ENCODE results near the gene PLA2G6. TPM values are rescaled to one million over a fixed set of nuclear protein-coding genes. Genes with fewer than 3 reads are reported as not detected.
A peak's percentile ranks its signal among the peaks of the same experiment; 100 is the strongest.

Gene PLA2G6
- total and polyA plus RNA-seq, 2 of the 13 experiments (the other 11 are each of a cell fraction or from before 2014, with no cell fraction given), result 4.8 to 11.5 TPM

- TF ChIP-seq NONO (IDR thresholded peaks at IDR 0.05) (no peak), NONO (CRISPR knock-in tag; conservative IDR thresholded peaks at IDR 0.05) (peak; percentile 52; the same call in 1 of the 2 replicates), ZNF501 (CRISPR knock-in tag; IDR thresholded peaks at IDR 0.05) (peak; percentile 56; the same call in 1 of the 2 replicates), RELA (CRISPR knock-in tag; IDR thresholded peaks at IDR 0.05) (no peak), ZNF672 (CRISPR knock-in tag; IDR thresholded peaks at IDR 0.05) (no peak), SP2 (CRISPR knock-in tag; IDR thresholded peaks at IDR 0.05) (no peak), NR2F1 (CRISPR knock-in tag; IDR thresholded peaks at IDR 0.05) (0 out of 4 replicates have a peak, but pooled peaks of 1 of the 2 experiments have one; percentile 27), ZNF687 (CRISPR knock-in tag; IDR thresholded peaks at IDR 0.05) (peak; percentile 87), ZNF589 (CRISPR knock-in tag; conservative IDR thresholded peaks at IDR 0.05) (no peak), ERF (CRISPR knock-in tag; IDR thresholded peaks at IDR 0.05) (no peak; the same call in 1 of the 2 replicates), PHB2 (IDR thresholded peaks at IDR 0.05; ENCODE audit: partially characterized antibody) (no peak), SOX13 (IDR thresholded peaks at IDR 0.05) (no peak), SOX13 (CRISPR knock-in tag; conservative IDR thresholded peaks at IDR 0.05 in 1 of 2, IDR thresholded peaks at IDR 0.05 in 1 of 2) (no peak), ZNF431 (CRISPR knock-in tag; IDR thresholded peaks at IDR 0.05; ENCODE audit: borderline replicate concordance, low read depth) (no peak), ZNF382 (CRISPR knock-in tag; IDR thresholded peaks at IDR 0.05; ENCODE audit: borderline replicate concordance) (no peak), GABPB1 (CRISPR knock-in tag; IDR thresholded peaks at IDR 0.05) (no peak), RARA (CRISPR knock-in tag; IDR thresholded peaks at IDR 0.05) (no peak), ZBTB7B (CRISPR knock-in tag; IDR thresholded peaks at IDR 0.05) (no peak), ZNF10 (CRISPR knock-in tag; IDR thresholded peaks at IDR 0.05; ENCODE audit: borderline replicate concordance, low read depth) (no peak), NFYB (CRISPR knock-in tag; IDR thresholded peaks at IDR 0.05) (no peak), JUNB (CRISPR knock-in tag; IDR thresholded peaks at IDR 0.05; ENCODE audit: borderline replicate concordance) (0 out of 2 replicates have a peak, but pooled peaks have one; percentile 37), ZFP36 (IDR thresholded peaks at IDR 0.05; ENCODE audit: borderline replicate concordance, low read depth, low read length, partially characterized antibody) (no peak), RFXANK (CRISPR knock-in tag; IDR thresholded peaks at IDR 0.05) (no peak), ZNF546 (CRISPR knock-in tag; conservative IDR thresholded peaks at IDR 0.05) (no peak), POLR2A (IDR thresholded peaks at IDR 0.05; ENCODE audit: insufficient read depth in 1 of 2, low read depth in 2 of 2, low read length in 2 of 2) (no peak), SPEN (CRISPR knock-in tag; IDR thresholded peaks at IDR 0.05; ENCODE audit: low read depth) (no peak)
- TF ChIP-seq, protein P1, sequence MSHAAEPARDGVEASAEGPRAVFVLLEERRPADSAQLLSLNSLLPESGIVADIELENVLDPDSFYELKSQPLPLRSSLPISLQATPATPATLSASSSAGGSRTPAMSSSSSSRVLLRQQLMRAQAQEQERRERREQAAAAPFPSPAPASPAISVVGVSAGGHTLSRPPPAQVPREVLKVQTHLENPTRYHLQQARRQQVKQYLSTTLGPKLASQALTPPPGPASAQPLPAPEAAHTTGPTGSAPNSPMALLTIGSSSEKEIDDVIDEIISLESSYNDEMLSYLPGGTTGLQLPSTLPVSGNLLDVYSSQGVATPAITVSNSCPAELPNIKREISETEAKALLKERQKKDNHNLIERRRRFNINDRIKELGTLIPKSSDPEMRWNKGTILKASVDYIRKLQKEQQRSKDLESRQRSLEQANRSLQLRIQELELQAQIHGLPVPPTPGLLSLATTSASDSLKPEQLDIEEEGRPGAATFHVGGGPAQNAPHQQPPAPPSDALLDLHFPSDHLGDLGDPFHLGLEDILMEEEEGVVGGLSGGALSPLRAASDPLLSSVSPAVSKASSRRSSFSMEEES (CRISPR knock-in tag; IDR thresholded peaks at IDR 0.05), result peak; percentile 88
These were observed 683 bp downstream of the PLA2G6 start (continued) for GRCh38 chr22:38180841-38181452.
